ELR (cell line): ENCODE data around the gene CROT.

ENCODE experiments used
- DNase-seq: peaks from one replicate; pipeline ENCODE4 v3.0.0-alpha.2; 2015; ENCODE audit warnings: low read depth

Gene CROT

DNA sequence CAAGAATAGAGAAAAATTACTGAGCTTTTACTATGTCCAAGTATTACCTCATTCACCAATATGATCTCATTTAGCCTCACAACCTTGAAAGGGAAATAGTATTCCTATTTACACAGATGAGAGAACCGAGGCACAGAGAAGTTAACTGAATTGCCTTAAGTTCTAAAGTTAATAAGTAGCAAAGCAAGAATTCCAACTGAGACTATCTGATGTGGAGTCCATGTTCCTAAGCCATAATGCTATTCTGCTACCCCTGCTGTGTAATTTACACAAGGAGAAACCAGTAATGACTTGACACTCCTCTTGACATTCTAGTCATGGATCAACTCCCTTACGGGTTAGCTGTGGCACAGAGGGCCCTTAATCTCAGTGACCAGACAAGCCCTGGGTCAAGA lies 69.3 kb downstream of the CROT start:
- DNase-seq, result peak; percentile 16

DNA sequence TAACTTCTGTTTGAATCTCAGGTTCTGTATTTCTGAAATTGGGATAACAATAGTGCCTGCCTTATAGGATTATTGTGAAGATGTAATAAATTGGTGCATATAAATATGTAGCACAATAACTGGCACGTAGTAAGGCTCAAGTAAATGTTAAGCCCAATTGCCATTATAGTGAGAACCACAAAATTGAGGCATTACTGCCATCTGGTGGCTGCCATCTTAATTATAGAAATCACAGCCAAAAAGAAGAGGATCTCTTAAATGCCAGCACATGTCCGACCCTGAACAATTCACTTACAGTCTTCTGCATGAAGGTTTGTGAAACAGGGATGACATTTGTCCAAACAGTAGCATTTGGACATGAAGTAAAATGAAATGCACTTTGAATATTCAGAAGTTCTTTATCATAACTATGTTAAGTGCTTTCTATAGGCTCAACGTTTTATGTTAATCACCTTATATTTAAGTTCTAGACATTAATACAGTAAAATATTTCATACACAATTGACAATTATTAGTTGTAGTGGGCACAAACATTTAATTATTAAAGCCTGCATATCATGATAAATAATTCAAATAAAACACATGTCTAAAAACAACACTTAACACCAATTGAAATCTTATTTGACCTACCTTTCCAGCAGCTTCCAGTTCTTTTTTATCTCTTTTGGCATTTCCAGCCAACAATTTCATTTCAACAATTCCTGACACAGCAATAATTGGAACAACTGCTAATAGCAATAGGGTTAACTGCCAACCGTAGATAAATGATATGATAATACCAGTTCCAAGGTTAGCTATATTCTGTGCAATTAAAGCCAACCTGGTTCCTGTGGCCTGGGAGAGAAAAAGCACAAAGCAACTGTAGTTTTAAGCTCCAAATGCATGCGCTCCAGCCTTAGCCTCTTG lies 71.5 kb downstream of the CROT start:
- peak; percentile 70 for DNase-seq

DNA sequence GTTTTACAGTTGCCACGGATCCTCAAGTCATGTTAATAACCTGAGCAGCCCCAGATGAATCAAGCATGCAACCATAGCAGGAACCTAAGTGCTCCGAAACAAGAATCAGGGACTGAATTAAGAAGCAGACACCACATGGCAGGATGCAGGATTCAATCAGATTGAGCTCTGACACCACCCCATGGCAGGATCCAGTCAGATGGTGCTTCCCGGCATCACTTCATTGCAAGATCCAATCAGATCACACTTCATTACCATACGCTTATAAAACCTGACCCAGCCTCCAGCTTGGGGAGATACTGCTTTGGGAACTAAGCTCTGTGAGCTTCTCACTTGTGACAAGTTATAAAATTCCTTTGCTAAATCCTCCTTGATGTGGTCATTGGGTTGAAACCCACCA lies 74.7 kb downstream of the CROT start:
- no peak for DNase-seq

DNA sequence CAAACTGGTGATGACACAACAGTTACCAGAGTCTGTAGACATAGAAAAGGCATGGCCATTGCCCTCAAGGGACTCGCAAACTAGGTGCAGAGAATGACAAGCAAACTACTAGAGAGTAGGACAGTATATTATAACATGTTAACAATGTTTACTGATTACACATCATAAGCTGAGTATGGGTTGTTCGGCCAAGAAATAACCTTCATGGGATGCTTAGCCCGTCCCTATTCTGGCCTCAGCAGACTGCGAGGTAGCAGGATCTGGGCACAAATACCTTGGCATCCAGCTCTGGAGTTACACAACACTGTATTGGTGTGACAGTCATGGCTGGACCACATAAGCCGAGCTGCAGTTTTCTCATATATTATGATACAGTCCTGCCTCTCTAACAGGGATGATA lies 78.6 kb downstream of the CROT start:
- DNase-seq, result no peak

DNA sequence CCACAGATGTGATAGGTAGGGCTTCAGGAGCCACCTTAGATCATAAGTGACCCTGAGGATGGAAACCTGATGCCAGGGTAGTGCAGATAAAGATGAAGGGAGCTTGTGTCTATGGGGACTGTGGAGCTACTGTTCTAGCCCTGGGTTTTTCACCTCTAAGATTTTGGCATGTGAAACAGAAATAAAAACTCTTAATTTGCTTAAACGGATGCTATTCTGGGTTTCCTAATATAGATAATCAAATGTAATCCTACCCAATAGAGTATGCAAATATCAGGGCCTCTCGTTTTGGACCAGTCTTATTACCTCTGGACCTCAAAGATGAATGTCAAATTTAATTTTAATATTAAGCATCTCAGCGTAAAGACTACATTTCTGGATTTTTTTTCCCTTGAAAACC lies 80.7 kb downstream of the CROT start:
- DNase-seq, result no peak

DNA sequence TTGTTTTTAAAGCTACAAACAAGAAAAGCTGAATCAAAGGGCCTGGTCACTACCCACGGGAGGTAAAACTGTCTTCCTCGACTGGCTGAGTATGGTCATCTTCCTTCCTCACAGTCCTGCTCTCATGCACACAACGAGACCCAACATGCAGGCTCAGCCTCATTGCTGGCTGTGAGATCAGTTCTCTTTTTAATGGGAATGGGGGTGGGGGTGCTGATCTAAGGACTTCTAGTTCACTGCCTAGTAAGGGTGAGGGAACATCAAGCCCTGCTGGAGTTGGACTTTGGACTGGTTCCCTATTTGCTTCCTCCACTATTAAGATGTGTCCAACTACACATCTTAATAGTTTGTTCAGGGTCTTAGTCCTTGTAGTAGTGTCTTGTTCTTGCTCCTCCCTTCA lies 81.8 kb downstream of the CROT start:
- no peak for DNase-seq

DNA sequence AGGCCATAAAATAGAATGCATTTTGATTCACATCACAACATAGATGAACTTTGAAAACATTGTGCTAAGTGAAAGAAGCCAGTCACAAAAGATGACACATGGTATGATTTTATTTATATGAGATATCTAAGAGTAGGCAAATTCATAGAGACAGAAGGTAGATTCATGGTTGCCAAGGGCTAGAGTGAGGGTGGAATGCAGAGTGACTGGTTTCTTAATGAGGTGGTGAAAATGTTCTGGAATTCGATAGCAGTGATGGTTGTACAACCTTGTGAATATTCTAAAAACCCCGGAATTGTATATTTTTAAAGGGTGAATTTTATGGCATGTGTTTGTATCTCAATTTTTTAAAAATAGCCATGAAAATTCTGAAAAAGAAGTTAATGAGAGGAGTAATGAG lies 87.1 kb downstream of the CROT start:
- no peak for DNase-seq

DNA sequence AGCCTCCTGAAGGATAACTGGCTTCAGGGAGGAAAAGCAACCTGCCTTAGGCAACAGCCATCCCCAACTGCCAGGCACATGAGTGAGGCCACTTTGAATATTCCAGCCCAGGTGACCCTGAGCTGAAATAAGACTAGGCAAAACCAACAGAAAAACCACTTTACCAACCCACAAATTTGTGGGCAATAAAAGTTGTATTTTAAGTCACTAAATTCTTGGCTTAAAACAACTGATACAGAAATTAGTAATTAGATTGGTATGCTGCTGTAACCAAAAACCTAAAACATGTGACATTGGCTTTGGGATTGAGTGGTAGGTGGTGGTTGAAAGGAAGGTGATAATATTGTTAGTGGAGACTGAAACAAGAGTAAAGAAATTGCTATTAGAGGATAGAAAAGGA lies 90.1 kb downstream of the CROT start:
- peak; percentile 6 for DNase-seq

DNA sequence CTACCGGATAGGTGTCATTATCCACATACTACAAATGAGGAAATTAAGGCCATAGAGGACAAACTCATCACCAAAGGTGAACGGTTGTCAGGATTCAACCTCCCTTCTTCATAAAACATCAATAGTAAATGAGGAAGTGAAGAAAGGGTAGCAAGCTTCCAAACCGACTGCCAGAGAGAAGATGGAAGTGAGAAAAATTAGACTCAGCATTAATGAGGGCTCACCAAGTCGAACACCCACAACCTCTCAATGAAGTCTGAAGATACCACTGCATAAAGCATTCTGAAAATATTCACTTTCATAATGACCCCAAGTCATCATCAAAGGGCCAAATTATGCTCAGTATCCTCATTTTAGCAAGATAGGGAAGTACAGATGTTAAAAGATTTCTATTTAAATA lies 100.4 kb downstream of the CROT start:
- DNase-seq, result no peak

DNA sequence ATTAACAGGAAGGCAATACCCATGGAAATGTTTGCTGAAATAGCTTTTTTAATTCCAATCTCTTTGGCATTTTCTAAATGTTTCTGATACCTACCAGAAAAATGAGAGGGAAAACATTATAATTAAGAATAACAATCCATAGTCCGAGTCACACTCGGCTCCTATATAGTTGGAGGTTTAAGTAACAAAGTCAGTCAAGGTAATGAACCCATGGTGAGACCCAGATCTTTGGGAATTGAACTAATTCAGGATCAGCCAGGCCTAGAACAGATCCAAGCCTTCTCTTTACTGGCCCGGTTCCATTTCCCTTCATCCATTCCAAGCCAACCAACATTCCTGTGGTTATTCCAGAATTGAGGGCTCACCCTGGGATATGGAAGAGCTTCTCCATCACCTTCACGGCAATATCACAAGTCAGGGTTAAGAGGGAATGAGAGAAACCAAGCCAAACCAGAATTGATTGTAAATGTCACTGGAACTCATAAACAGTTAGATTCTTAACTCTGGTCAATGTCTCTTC lies 101.7 kb downstream of the CROT start:
- no peak for DNase-seq

DNA sequence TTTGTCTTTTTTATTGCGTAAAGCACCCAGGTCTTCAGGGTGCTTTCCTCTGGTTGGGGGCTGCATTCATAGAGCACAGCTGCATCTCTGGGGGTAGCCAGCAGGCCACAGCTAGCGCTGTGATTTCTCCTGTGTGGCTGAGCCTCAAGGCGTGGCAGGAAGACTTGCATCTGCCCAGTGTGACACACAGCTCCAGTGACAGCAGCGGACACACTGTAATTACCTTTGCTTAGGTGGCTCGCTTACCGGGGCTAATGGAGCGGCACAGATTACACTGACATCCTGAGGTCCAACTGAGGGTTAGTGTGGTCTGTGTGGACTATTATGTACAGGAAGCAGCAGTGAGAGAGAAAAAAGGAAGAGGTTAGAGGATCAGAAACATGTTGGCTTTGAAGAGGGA lies 102.9 kb downstream of the CROT start:
- no peak for DNase-seq
